ENCODE measurements around the gene ADCY7. TPM values are rescaled to one million over a fixed set of nuclear protein-coding genes. Genes with fewer than 3 reads are reported as not detected.

Gene ADCY7
- total and polyA plus RNA-seq, 9 of the 15 experiments (the other 6 are each of a cell fraction or from before 2014, with no cell fraction given), result 2.3 to 108 (median 28.6) TPM

GRCh38 chr16:50323335-50324011, 57.1 kb downstream of the ADCY7 start (continued):
- TF ChIP-seq, protein P1, sequence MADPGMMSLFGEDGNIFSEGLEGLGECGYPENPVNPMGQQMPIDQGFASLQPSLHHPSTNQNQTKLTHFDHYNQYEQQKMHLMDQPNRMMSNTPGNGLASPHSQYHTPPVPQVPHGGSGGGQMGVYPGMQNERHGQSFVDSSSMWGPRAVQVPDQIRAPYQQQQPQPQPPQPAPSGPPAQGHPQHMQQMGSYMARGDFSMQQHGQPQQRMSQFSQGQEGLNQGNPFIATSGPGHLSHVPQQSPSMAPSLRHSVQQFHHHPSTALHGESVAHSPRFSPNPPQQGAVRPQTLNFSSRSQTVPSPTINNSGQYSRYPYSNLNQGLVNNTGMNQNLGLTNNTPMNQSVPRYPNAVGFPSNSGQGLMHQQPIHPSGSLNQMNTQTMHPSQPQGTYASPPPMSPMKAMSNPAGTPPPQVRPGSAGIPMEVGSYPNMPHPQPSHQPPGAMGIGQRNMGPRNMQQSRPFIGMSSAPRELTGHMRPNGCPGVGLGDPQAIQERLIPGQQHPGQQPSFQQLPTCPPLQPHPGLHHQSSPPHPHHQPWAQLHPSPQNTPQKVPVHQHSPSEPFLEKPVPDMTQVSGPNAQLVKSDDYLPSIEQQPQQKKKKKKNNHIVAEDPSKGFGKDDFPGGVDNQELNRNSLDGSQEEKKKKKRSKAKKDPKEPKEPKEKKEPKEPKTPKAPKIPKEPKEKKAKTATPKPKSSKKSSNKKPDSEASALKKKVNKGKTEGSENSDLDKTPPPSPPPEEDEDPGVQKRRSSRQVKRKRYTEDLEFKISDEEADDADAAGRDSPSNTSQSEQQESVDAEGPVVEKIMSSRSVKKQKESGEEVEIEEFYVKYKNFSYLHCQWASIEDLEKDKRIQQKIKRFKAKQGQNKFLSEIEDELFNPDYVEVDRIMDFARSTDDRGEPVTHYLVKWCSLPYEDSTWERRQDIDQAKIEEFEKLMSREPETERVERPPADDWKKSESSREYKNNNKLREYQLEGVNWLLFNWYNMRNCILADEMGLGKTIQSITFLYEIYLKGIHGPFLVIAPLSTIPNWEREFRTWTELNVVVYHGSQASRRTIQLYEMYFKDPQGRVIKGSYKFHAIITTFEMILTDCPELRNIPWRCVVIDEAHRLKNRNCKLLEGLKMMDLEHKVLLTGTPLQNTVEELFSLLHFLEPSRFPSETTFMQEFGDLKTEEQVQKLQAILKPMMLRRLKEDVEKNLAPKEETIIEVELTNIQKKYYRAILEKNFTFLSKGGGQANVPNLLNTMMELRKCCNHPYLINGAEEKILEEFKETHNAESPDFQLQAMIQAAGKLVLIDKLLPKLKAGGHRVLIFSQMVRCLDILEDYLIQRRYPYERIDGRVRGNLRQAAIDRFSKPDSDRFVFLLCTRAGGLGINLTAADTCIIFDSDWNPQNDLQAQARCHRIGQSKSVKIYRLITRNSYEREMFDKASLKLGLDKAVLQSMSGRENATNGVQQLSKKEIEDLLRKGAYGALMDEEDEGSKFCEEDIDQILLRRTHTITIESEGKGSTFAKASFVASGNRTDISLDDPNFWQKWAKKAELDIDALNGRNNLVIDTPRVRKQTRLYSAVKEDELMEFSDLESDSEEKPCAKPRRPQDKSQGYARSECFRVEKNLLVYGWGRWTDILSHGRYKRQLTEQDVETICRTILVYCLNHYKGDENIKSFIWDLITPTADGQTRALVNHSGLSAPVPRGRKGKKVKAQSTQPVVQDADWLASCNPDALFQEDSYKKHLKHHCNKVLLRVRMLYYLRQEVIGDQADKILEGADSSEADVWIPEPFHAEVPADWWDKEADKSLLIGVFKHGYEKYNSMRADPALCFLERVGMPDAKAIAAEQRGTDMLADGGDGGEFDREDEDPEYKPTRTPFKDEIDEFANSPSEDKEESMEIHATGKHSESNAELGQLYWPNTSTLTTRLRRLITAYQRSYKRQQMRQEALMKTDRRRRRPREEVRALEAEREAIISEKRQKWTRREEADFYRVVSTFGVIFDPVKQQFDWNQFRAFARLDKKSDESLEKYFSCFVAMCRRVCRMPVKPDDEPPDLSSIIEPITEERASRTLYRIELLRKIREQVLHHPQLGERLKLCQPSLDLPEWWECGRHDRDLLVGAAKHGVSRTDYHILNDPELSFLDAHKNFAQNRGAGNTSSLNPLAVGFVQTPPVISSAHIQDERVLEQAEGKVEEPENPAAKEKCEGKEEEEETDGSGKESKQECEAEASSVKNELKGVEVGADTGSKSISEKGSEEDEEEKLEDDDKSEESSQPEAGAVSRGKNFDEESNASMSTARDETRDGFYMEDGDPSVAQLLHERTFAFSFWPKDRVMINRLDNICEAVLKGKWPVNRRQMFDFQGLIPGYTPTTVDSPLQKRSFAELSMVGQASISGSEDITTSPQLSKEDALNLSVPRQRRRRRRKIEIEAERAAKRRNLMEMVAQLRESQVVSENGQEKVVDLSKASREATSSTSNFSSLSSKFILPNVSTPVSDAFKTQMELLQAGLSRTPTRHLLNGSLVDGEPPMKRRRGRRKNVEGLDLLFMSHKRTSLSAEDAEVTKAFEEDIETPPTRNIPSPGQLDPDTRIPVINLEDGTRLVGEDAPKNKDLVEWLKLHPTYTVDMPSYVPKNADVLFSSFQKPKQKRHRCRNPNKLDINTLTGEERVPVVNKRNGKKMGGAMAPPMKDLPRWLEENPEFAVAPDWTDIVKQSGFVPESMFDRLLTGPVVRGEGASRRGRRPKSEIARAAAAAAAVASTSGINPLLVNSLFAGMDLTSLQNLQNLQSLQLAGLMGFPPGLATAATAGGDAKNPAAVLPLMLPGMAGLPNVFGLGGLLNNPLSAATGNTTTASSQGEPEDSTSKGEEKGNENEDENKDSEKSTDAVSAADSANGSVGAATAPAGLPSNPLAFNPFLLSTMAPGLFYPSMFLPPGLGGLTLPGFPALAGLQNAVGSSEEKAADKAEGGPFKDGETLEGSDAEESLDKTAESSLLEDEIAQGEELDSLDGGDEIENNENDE (IDR thresholded peaks at IDR 0.05; ENCODE audit: low read depth, low read length), result no peak
- peak; percentile 39 for TF ChIP-seq TCF3 (CRISPR knock-in tag; IDR thresholded peaks at IDR 0.05)
- no peak for TF ChIP-seq NR1H2 (CRISPR knock-in tag; IDR thresholded peaks at IDR 0.05)
- no peak for TF ChIP-seq PRPF4 (IDR thresholded peaks at IDR 0.05; ENCODE audit: insufficient read depth, low read depth, low read length, poor library complexity, severe bottlenecking)
- peak; percentile 69 for TF ChIP-seq SMAD4 (CRISPR knock-in tag; conservative IDR thresholded peaks at IDR 0.05)
- no peak for TF ChIP-seq NFE2 (IDR thresholded peaks at IDR 0.05; ENCODE audit: low read depth)
- TF ChIP-seq PKNOX1 (IDR thresholded peaks at IDR 0.05), result peak; percentile 90
- no peak for TF ChIP-seq ZFP36 (IDR thresholded peaks at IDR 0.05; ENCODE audit: low read depth, low read length, partially characterized antibody)
- TF ChIP-seq POU5F1 (IDR thresholded peaks at IDR 0.05; ENCODE audit: borderline replicate concordance, low read depth, low read length, partially characterized antibody), result no peak
- TF ChIP-seq STAT5A (IDR thresholded peaks at IDR 0.05; ENCODE audit: borderline replicate concordance, low read length), result 0 out of 2 replicates have a peak, but pooled peaks have one; percentile 15
- TF ChIP-seq, protein P2, sequence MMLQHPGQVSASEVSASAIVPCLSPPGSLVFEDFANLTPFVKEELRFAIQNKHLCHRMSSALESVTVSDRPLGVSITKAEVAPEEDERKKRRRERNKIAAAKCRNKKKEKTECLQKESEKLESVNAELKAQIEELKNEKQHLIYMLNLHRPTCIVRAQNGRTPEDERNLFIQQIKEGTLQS (IDR thresholded peaks at IDR 0.05), result peak; percentile 56; the same call in 1 of the 2 replicates
- TF ChIP-seq, protein P2 (CRISPR knock-in tag; conservative IDR thresholded peaks at IDR 0.05), result no peak
- no peak for TF ChIP-seq EZH2 (IDR thresholded peaks at IDR 0.05; ENCODE audit: borderline replicate concordance, low read depth, low read length)
- TF ChIP-seq MCM5 (IDR thresholded peaks at IDR 0.05; ENCODE audit: low read depth), result no peak
- TF ChIP-seq KDM1A (IDR thresholded peaks at IDR 0.05), result peak; percentile 22 to 57; a peak in 1 of 4 replicates
